Measurements from ENCODE around the gene SLC22A7.

Gene SLC22A7

GRCh38 chr6:43282636-43283513 is 15.2 kb upstream of the SLC22A7 start:
- no peak for TF ChIP-seq EP300 (IDR thresholded peaks at IDR 0.05; ENCODE audit: borderline replicate concordance)
- no peak for TF ChIP-seq EGR1 (IDR thresholded peaks at IDR 0.05)
- TF ChIP-seq ZBTB7A (IDR thresholded peaks at IDR 0.05; ENCODE audit: low read depth) = no peak
- TF ChIP-seq, protein P1, sequence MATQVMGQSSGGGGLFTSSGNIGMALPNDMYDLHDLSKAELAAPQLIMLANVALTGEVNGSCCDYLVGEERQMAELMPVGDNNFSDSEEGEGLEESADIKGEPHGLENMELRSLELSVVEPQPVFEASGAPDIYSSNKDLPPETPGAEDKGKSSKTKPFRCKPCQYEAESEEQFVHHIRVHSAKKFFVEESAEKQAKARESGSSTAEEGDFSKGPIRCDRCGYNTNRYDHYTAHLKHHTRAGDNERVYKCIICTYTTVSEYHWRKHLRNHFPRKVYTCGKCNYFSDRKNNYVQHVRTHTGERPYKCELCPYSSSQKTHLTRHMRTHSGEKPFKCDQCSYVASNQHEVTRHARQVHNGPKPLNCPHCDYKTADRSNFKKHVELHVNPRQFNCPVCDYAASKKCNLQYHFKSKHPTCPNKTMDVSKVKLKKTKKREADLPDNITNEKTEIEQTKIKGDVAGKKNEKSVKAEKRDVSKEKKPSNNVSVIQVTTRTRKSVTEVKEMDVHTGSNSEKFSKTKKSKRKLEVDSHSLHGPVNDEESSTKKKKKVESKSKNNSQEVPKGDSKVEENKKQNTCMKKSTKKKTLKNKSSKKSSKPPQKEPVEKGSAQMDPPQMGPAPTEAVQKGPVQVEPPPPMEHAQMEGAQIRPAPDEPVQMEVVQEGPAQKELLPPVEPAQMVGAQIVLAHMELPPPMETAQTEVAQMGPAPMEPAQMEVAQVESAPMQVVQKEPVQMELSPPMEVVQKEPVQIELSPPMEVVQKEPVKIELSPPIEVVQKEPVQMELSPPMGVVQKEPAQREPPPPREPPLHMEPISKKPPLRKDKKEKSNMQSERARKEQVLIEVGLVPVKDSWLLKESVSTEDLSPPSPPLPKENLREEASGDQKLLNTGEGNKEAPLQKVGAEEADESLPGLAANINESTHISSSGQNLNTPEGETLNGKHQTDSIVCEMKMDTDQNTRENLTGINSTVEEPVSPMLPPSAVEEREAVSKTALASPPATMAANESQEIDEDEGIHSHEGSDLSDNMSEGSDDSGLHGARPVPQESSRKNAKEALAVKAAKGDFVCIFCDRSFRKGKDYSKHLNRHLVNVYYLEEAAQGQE (IDR thresholded peaks at IDR 0.05; ENCODE audit: low read depth) = no peak
- TF ChIP-seq FOXM1 (IDR thresholded peaks at IDR 0.05; ENCODE audit: borderline replicate concordance, low read depth) = no peak
- no peak for TF ChIP-seq USF1 (IDR thresholded peaks at IDR 0.05)
- TF ChIP-seq TEAD4 (IDR thresholded peaks at IDR 0.05) = no peak
- TF ChIP-seq MAX (IDR thresholded peaks at IDR 0.05) = no peak
- no peak for TF ChIP-seq TAF1 (IDR thresholded peaks at IDR 0.05; ENCODE audit: low read depth)
- TF ChIP-seq CREB1 (IDR thresholded peaks at IDR 0.05; ENCODE audit: low read depth) = no peak

- TF ChIP-seq RAD21 (IDR thresholded peaks at IDR 0.05; ENCODE audit: low read depth) (no peak), TCF12 (IDR thresholded peaks at IDR 0.05; ENCODE audit: low read depth) (no peak), NFIC (IDR thresholded peaks at IDR 0.05) (no peak), TEAD4 (IDR thresholded peaks at IDR 0.05) (no peak), CEBPB (IDR thresholded peaks at IDR 0.05) (no peak), FOXM1 (IDR thresholded peaks at IDR 0.05; ENCODE audit: borderline replicate concordance, low read depth) (no peak)
Observed at GRCh38 chr6:43283514-43283901, 14.6 kb upstream of the SLC22A7 start.

GRCh38 chr6:43283905-43284304 is 14.2 kb upstream of the SLC22A7 start:
- TF ChIP-seq EGR1 (IDR thresholded peaks at IDR 0.05) (no peak), NFIC (IDR thresholded peaks at IDR 0.05) (no peak), TCF12 (IDR thresholded peaks at IDR 0.05; ENCODE audit: low read depth) (no peak), USF1 (IDR thresholded peaks at IDR 0.05) (no peak), MAX (IDR thresholded peaks at IDR 0.05) (no peak), RAD21 (IDR thresholded peaks at IDR 0.05; ENCODE audit: low read depth) (no peak), CEBPB (IDR thresholded peaks at IDR 0.05) (no peak), TAF1 (IDR thresholded peaks at IDR 0.05; ENCODE audit: low read depth) (no peak), EP300 (IDR thresholded peaks at IDR 0.05; ENCODE audit: borderline replicate concordance) (no peak)

DNA sequence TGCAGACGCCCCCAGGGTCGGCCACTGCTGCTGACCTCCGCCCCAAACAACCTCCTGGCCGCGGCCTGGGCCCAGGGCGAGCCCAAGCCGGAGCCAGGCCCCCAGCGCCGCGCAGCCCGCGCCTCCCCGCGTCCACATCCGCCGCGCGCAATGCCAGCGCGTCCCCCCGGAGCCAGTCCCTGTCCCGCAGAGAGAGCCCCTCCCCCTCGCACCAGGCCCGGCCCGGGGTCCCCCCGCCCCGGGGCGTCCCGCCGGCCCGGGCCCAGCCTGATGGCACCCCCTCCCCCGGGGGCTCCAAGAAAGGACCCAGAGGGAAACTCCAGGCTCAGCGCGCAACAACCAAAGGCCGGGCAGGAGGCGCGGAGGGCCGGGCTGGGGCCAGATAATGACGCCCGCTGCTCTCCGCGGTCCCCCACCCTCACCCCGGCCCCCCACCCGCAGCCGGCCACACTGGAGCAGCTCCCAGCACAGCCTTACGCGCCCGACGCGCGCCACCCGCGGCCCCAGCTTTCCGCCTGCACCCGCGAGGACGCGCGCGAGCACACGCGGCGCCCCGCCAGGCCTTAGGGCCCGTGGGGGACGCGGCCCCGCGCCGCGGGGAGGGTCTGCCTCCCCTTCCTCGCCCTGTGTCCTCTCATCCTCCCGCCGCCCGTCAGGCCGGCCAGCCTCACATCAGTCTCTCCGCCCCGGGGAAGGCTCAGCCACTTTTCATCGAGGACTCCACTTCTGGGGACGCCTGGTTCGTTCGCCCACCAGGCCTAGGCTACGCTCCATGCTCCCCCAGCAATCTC is 12.9 kb upstream of the SLC22A7 start:
- TF ChIP-seq RAD21 (IDR thresholded peaks at IDR 0.05; ENCODE audit: low read depth) = no peak
- TF ChIP-seq, protein P1 (IDR thresholded peaks at IDR 0.05; ENCODE audit: low read depth) = no peak
- no peak for TF ChIP-seq TEAD4 (IDR thresholded peaks at IDR 0.05)
- no peak for TF ChIP-seq TCF12 (IDR thresholded peaks at IDR 0.05; ENCODE audit: low read depth)

GRCh38 chr6:43285832-43286231 is 12.2 kb upstream of the SLC22A7 start:
- no peak for TF ChIP-seq CREB1 (IDR thresholded peaks at IDR 0.05; ENCODE audit: low read depth)
- no peak for TF ChIP-seq EP300 (IDR thresholded peaks at IDR 0.05; ENCODE audit: borderline replicate concordance)

- TF ChIP-seq YY1 (IDR thresholded peaks at IDR 0.05; ENCODE audit: low read depth) (no peak), CEBPB (IDR thresholded peaks at IDR 0.05) (no peak), NFIC (IDR thresholded peaks at IDR 0.05) (no peak), EGR1 (IDR thresholded peaks at IDR 0.05) (no peak), TAF1 (IDR thresholded peaks at IDR 0.05; ENCODE audit: low read depth) (no peak), EP300 (IDR thresholded peaks at IDR 0.05; ENCODE audit: borderline replicate concordance) (no peak), ZBTB7A (IDR thresholded peaks at IDR 0.05; ENCODE audit: low read depth) (no peak), MAX (IDR thresholded peaks at IDR 0.05) (no peak), FOXM1 (IDR thresholded peaks at IDR 0.05; ENCODE audit: borderline replicate concordance, low read depth) (no peak), CREB1 (IDR thresholded peaks at IDR 0.05; ENCODE audit: low read depth) (no peak), RAD21 (IDR thresholded peaks at IDR 0.05; ENCODE audit: low read depth) (no peak), USF1 (IDR thresholded peaks at IDR 0.05) (no peak), TEAD4 (IDR thresholded peaks at IDR 0.05) (no peak), TCF12 (IDR thresholded peaks at IDR 0.05; ENCODE audit: low read depth) (no peak)
- TF ChIP-seq, protein P1 (IDR thresholded peaks at IDR 0.05; ENCODE audit: low read depth) = no peak
Observed at GRCh38 chr6:43286456-43286979, 11.5 kb upstream of the SLC22A7 start.

All from Ishikawa (cell line).